Prostate gland (tissue), 2 donors: ENCODE data around the gene C1orf185. TPM values are rescaled to one million over a fixed set of nuclear protein-coding genes. Genes with fewer than 3 reads are reported as not detected.
"Not testable (repeated sequence)": the region's sequence is repeated elsewhere in the genome, so short reads cannot be mapped to it uniquely, and the experiment has no call there.

Experiments used
- DNase-seq: peaks from one replicate; pipeline ENCODE4 v3.0.0-alpha.2; 2019; ENCODE audit warnings: low spot score
- H3K27ac ChIP-seq, 2 donors: fragments of 200-600 bp; sonication (generic); 2 replicates each; pipeline ENCODE4 v1.5.1; 2017 to 2019
- H3K27me3 ChIP-seq: fragments of 200-600 bp; sonication (generic); replicated peaks from 2 replicates; pipeline ENCODE4 v1.5.1; 2019; ENCODE audit not compliant: insufficient read depth
- H3K36me3 ChIP-seq, 2 donors: fragments of 200-600 bp; sonication (generic); 1 replicate in 1 of 2; 2 replicates in 1 of 2; pipeline versions ENCODE4 v1.5.1 to v1.8.1; 2017 to 2019
- H3K4me1 ChIP-seq: fragments of 200-600 bp; sonication (generic); replicated peaks from 2 replicates; pipeline ENCODE4 v1.5.1; 2019
- H3K4me3 ChIP-seq, 2 donors: fragments of 200-600 bp; sonication (generic); 2 replicates each; pipeline ENCODE4 v1.5.1; 2017 to 2019
- H3K9me3 ChIP-seq: fragments of 200-600 bp; sonication (generic); 2 replicates; pipeline ENCODE4 v1.5.1; 2017
- POLR2A ChIP-seq: fragments of 450-650 bp; IDR thresholded peaks from one replicate; pipeline ENCODE4 v1.6.1; 2016; ENCODE audit warnings: antibody characterized with exemption, mild to moderate bottlenecking
- POLR2AphosphoS5 ChIP-seq: sonication (generic); formaldehyde crosslinking; IDR thresholded peaks from one replicate; pipeline ENCODE4 v1.6.1; 2017; ENCODE audit warnings: antibody characterized with exemption
- WGBS: methylation state at CpG from one replicate; pipeline ENCODE4 v1.1.5; 2018; 5-methylcytosine and 5-hydroxymethylcytosine counted together
- intact Hi-C: fragments of 100-400 bp; cut with DNase I; formaldehyde crosslinking; loops from one replicate; pipeline ENCODE4 v1.14.2; 2022
- total RNA-seq, 2 donors: library from RNA; depleted of rRNA; stranded (reverse); fragments of >200 nt; gene quantifications; one replicate each; pipeline ENCODE4 v1.1.0, GENCODE V29; 2016
- TF ChIP-seq, protein P1 (sequence below), 4 experiments: fragments of 200-600 bp in 2 of 4; fragments of 450-650 bp in 2 of 4; sonication (generic) in 2 of 4; IDR thresholded peaks; 1 replicate in 3 of 4; 2 replicates in 1 of 4; pipeline ENCODE4 v1.5.1; 2016 to 2019; ENCODE audit warnings: antibody characterized with exemption in 4 of 4, mild to moderate bottlenecking in 2 of 4, moderate library complexity in 2 of 4

Gene C1orf185
- total RNA-seq, 2 donors from 2014 or later = not detected

- 100% methylated on average over 1 of the region's 1 CpG for WGBS
- Histone ChIP-seq H3K27ac (no peak overlapping the region), H3K4me1 (no peaks in the 10 kb centered on the region), H3K36me3 (no peaks in the 10 kb centered on the region), H3K27me3 (no peaks in the 10 kb centered on the region), H3K4me3 (no peak overlapping the region), H3K9me3 (no peaks in the 10 kb centered on the region)
- intact Hi-C loops = no loop called here
- DNase-seq = no peak
- TF ChIP-seq, protein P1, sequence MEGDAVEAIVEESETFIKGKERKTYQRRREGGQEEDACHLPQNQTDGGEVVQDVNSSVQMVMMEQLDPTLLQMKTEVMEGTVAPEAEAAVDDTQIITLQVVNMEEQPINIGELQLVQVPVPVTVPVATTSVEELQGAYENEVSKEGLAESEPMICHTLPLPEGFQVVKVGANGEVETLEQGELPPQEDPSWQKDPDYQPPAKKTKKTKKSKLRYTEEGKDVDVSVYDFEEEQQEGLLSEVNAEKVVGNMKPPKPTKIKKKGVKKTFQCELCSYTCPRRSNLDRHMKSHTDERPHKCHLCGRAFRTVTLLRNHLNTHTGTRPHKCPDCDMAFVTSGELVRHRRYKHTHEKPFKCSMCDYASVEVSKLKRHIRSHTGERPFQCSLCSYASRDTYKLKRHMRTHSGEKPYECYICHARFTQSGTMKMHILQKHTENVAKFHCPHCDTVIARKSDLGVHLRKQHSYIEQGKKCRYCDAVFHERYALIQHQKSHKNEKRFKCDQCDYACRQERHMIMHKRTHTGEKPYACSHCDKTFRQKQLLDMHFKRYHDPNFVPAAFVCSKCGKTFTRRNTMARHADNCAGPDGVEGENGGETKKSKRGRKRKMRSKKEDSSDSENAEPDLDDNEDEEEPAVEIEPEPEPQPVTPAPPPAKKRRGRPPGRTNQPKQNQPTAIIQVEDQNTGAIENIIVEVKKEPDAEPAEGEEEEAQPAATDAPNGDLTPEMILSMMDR (IDR thresholded peaks at IDR 0.05) = no peak
- TF ChIP-seq POLR2A (no peak), POLR2AphosphoS5 (no peak)
Measured at GRCh38 chr1:51154776-51155175, 52.7 kb downstream of the C1orf185 start.

GRCh38 chr1:51156752-51157151 is 54.7 kb downstream of the C1orf185 start:
- H3K27me3 ChIP-seq = no peaks in the 10 kb centered on the region
- H3K27ac ChIP-seq = no peak overlapping the region
- 86% methylated on average over 1 of the region's 1 CpG for WGBS
- TF ChIP-seq POLR2A (no peak), POLR2AphosphoS5 (no peak)
- TF ChIP-seq, protein P1 (IDR thresholded peaks at IDR 0.05) = no peak
- H3K9me3 ChIP-seq = no peaks in the 10 kb centered on the region
- H3K4me3 ChIP-seq = no peak overlapping the region
- no peaks in the 10 kb centered on the region for H3K36me3 ChIP-seq
- DNase-seq = no peak
- intact Hi-C loops = no loop called here
- H3K4me1 ChIP-seq = no peaks in the 10 kb centered on the region

- Histone ChIP-seq H3K27me3 (no peaks in the 10 kb centered on the region), H3K4me3 (no peak overlapping the region), H3K9me3 (no peaks in the 10 kb centered on the region), H3K27ac (no peak overlapping the region), H3K4me1 (no peaks in the 10 kb centered on the region), H3K36me3 (no peaks in the 10 kb centered on the region)
- no peak for DNase-seq
- TF ChIP-seq POLR2AphosphoS5 = no peak
- TF ChIP-seq, protein P1 (IDR thresholded peaks at IDR 0.05) = no peak
- no peak for TF ChIP-seq POLR2A
- intact Hi-C loops = no loop called here
- whole genome bisulfite sequencing = 58% methylated on average over 4 of the region's 4 CpGs
Measured at GRCh38 chr1:51157395-51157794, 55.4 kb downstream of the C1orf185 start.

- Histone ChIP-seq H3K4me3 (no peak overlapping the region), H3K9me3 (no peaks in the 10 kb centered on the region), H3K4me1 (no peaks in the 10 kb centered on the region), H3K27ac (no peak overlapping the region), H3K36me3 (no peaks in the 10 kb centered on the region), H3K27me3 (no peaks in the 10 kb centered on the region)
- no peak for DNase-seq
- 97% methylated on average over 4 of the region's 4 CpGs for WGBS
- intact Hi-C loops = no loop called here
- TF ChIP-seq, protein P1 (IDR thresholded peaks at IDR 0.05) = no peak
- no peak for TF ChIP-seq POLR2A
Measured at GRCh38 chr1:51158263-51158662, 56.2 kb downstream of the C1orf185 start.

DNA sequence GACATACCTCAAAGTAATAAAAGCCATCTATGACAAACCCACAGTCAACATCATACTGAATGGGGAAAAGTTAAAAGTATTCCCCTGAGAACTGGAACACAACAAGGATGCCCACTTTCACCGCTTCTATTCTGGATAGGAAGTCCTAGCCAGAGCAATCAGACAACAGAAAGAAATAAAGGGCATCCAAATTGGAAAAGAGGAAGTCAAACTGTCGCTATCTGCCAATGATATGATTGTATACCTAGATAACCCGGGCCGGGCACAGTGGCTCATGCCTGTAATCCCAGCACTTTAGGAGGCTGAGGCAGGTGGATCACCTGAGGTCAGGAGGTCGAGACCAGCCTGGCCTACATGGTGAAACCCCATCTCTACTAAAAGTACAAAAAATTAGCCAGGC is 60.5 kb downstream of the C1orf185 start:
- H3K27me3 ChIP-seq, DNase-seq, H3K36me3 ChIP-seq, intact Hi-C loops, H3K4me1 ChIP-seq, H3K4me3 ChIP-seq, H3K9me3 ChIP-seq, H3K27ac ChIP-seq: not testable (repeated sequence)
- 85% methylated on average over 5 of the region's 5 CpGs for WGBS
